Sigmoid colon (tissue), 7 donors: Measurements from ENCODE around the gene KRTAP2-3. TPM values are rescaled to one million over a fixed set of nuclear protein-coding genes. Genes with fewer than 3 reads are reported as not detected.
"Not testable (repeated sequence)": the region's sequence is repeated elsewhere in the genome, so short reads cannot be mapped to it uniquely, and the experiment has no call there.

Experiments used
- DNase-seq: peaks from one replicate; pipeline ENCODE4 v3.0.0-alpha.2; 2019
- H3K27ac ChIP-seq, 4 donors: fragments of 200-600 bp; sonication (generic); one replicate each; pipeline ENCODE4 v1.5.1; 2016 to 2019; ENCODE audit warnings: mild to moderate bottlenecking in 1 of 4
- H3K27me3 ChIP-seq, 3 donors: fragments of 200-600 bp; sonication (generic); one replicate each; pipeline ENCODE4 v1.5.1; 2019; ENCODE audit warnings: mild to moderate bottlenecking in 1 of 3
- H3K36me3 ChIP-seq, 4 donors: fragments of 200-600 bp; sonication (generic); one replicate each; pipeline ENCODE4 v1.5.1; 2016 to 2019
- H3K4me1 ChIP-seq, 4 donors: fragments of 200-600 bp; sonication (generic); one replicate each; pipeline ENCODE4 v1.5.1; 2017 to 2019
- H3K4me3 ChIP-seq, 4 donors: fragments of 200-600 bp; sonication (generic); one replicate each; pipeline ENCODE4 v1.5.1; 2017 to 2019; ENCODE audit warnings: mild to moderate bottlenecking in 2 of 4, moderate library complexity in 1 of 4
- H3K9me3 ChIP-seq, 4 donors: fragments of 200-600 bp in 3 of 4; sonication (generic) in 3 of 4; one replicate each; pipeline versions ENCODE4 v1.5.1 to v1.6.1; 2013 to 2019
- CTCF ChIP-seq, 4 experiments: fragments of 450-650 bp in 3 of 4; fragments of 200-600 bp in 1 of 4; IDR thresholded peaks; one replicate each; pipeline ENCODE4 v1.5.1; 2016 to 2019; ENCODE audit warnings: antibody characterized with exemption in 4 of 4, mild to moderate bottlenecking in 3 of 4, moderate library complexity in 2 of 4
- EP300 ChIP-seq, 4 donors: sonication (generic); formaldehyde crosslinking; IDR thresholded peaks; one replicate each; pipeline ENCODE4 v1.6.1; 2017; ENCODE audit warnings: antibody characterized with exemption in 4 of 4
- POLR2A ChIP-seq, 2 donors: fragments of 450-650 bp; IDR thresholded peaks; one replicate each; pipeline ENCODE4 v1.6.1; 2016; ENCODE audit warnings: antibody characterized with exemption in 2 of 2, mild to moderate bottlenecking in 2 of 2, moderate library complexity in 2 of 2
- POLR2AphosphoS5 ChIP-seq, 4 donors: sonication (generic); formaldehyde crosslinking; IDR thresholded peaks; one replicate each; pipeline ENCODE4 v1.6.1; 2017; ENCODE audit warnings: antibody characterized with exemption in 4 of 4
- WGBS, 2 donors: extraction: QIAGEN DNeasy Blood & Tissue Kit; methylation state at CpG; one replicate each; pipeline ENCODE4 v1.1.7; 2013; 5-methylcytosine and 5-hydroxymethylcytosine counted together
- intact Hi-C: fragments of 100-400 bp; cut with DNase I; formaldehyde crosslinking; loops from one replicate; pipeline ENCODE4 v1.15.1; 2023
- polyA plus RNA-seq, 3 donors: library from polyadenylated mRNA; stranded (reverse); fragments of 200-250 nt; gene quantifications; one replicate each; pipeline ENCODE4 v1.2.3, GENCODE V29; 2013
- total RNA-seq, 4 donors: library from RNA; depleted of rRNA; stranded (reverse); fragments of >200 nt; gene quantifications; one replicate each; pipeline ENCODE4 v1.1.0, GENCODE V29; 2016
- donor health status: healthy with polysubstance abuse.
- donor health status: Bipolar disorder and iron deficiency.
- donor health status: healthy.

The KRTAP2-3 gene
- total and polyA plus RNA-seq, 7 donors, result not detected

GRCh38 chr17:41101586-41102259 is 41.8 kb upstream of the KRTAP2-3 start, which contains the start of gene KRTAP4-16:
TSS of gene KRTAP4-16 (minus strand) at chr17:41102209. CDS start at chr17:41102209, 0 bp downstream.
- 57 to 59% methylated on average over 9 to 10 of the region's 10 CpGs for WGBS, 2 donors
- intact Hi-C loops, result no loop called here
- DNase-seq, result no peak
- TF ChIP-seq POLR2AphosphoS5 (IDR thresholded peaks at IDR 0.05) (no peak), EP300 (IDR thresholded peaks at IDR 0.05) (no peak), POLR2A (IDR thresholded peaks at IDR 0.05) (no peak), CTCF (IDR thresholded peaks at IDR 0.05) (no peak)
- Histone ChIP-seq H3K36me3 (no peaks in the 10 kb centered on the region), H3K4me1 (no peaks in the 10 kb centered on the region), H3K9me3 (no peaks in the 10 kb centered on the region), H3K27me3 (no peaks in the 10 kb centered on the region), H3K27ac (no peak within 1 kb of the TSS), H3K4me3 (no peak within 1 kb of the TSS)

GRCh38 chr17:41099682-41100480 is 40.0 kb upstream of the KRTAP2-3 start:
- H3K4me1 ChIP-seq, H3K9me3 ChIP-seq, intact Hi-C loops, H3K27ac ChIP-seq, DNase-seq, H3K4me3 ChIP-seq, H3K36me3 ChIP-seq, H3K27me3 ChIP-seq: not testable (repeated sequence)
- WGBS, 2 donors, result 41 to 72% methylated on average over 7 of the region's 7 CpGs

- H3K27ac ChIP-seq, result no peak overlapping the region
- no peaks in the 10 kb centered on the region for H3K36me3 ChIP-seq
- no peaks in the 10 kb centered on the region for H3K27me3 ChIP-seq
- H3K4me1 ChIP-seq, result no peaks in the 10 kb centered on the region
- WGBS, 2 donors, result 80 to 85% methylated on average over 6 of the region's 6 CpGs
- intact Hi-C loops, result no loop called here
- H3K4me3 ChIP-seq, result no peak overlapping the region
- no peaks in the 10 kb centered on the region for H3K9me3 ChIP-seq
- TF ChIP-seq POLR2A (IDR thresholded peaks at IDR 0.05) (no peak), POLR2AphosphoS5 (IDR thresholded peaks at IDR 0.05) (no peak), EP300 (IDR thresholded peaks at IDR 0.05) (no peak), CTCF (IDR thresholded peaks at IDR 0.05) (no peak)
- DNase-seq, result no peak
Observed at GRCh38 chr17:41098481-41098880, 38.6 kb upstream of the KRTAP2-3 start.

GRCh38 chr17:41098042-41098441 is 38.1 kb upstream of the KRTAP2-3 start, which contains the start of gene KRTAP4-8:
TSS of gene KRTAP4-8 (minus strand) at chr17:41098142. CDS start at chr17:41098084, 58 bp downstream.
- WGBS, 2 donors, result 51 to 80% methylated on average over 4 of the region's 4 CpGs
- intact Hi-C loops, result no loop called here
- Histone ChIP-seq H3K4me3 (no peak within 1 kb of the TSS), H3K4me1 (no peaks in the 10 kb centered on the region), H3K27ac (no peak within 1 kb of the TSS), H3K27me3 (no peaks in the 10 kb centered on the region), H3K9me3 (no peaks in the 10 kb centered on the region), H3K36me3 (no peaks in the 10 kb centered on the region)
- DNase-seq, result no peak
- no peak for TF ChIP-seq POLR2A (IDR thresholded peaks at IDR 0.05)
- no peak for TF ChIP-seq CTCF (IDR thresholded peaks at IDR 0.05)
- TF ChIP-seq EP300 (IDR thresholded peaks at IDR 0.05), result no peak
- TF ChIP-seq POLR2AphosphoS5 (IDR thresholded peaks at IDR 0.05), result no peak

- H3K4me1 ChIP-seq, result no peaks in the 10 kb centered on the region
- H3K27ac ChIP-seq, result no peak overlapping the region
- intact Hi-C loops, result no loop called here
- WGBS, 2 donors, result 88 to 90% methylated on average over 7 of the region's 7 CpGs
- H3K36me3 ChIP-seq, result no peaks in the 10 kb centered on the region
- no peaks in the 10 kb centered on the region for H3K9me3 ChIP-seq
- H3K27me3 ChIP-seq, result no peaks in the 10 kb centered on the region
- no peak for TF ChIP-seq POLR2AphosphoS5 (IDR thresholded peaks at IDR 0.05)
- TF ChIP-seq POLR2A (IDR thresholded peaks at IDR 0.05), result no peak
- TF ChIP-seq EP300 (IDR thresholded peaks at IDR 0.05), result no peak
- no peak for TF ChIP-seq CTCF (IDR thresholded peaks at IDR 0.05)
- no peak overlapping the region for H3K4me3 ChIP-seq
- DNase-seq, result no peak
Observed at GRCh38 chr17:41096055-41096454, 36.1 kb upstream of the KRTAP2-3 start.

- H3K9me3 ChIP-seq, intact Hi-C loops, H3K27me3 ChIP-seq, H3K4me3 ChIP-seq, DNase-seq, H3K4me1 ChIP-seq, H3K36me3 ChIP-seq, H3K27ac ChIP-seq: not testable (repeated sequence)
- WGBS, 2 donors, result 64 to 73% methylated on average over 4 of the region's 4 CpGs
Observed at GRCh38 chr17:41088760-41089352, 28.9 kb upstream of the KRTAP2-3 start.

- H3K36me3 ChIP-seq, DNase-seq, H3K4me1 ChIP-seq, H3K27ac ChIP-seq, H3K9me3 ChIP-seq, H3K27me3 ChIP-seq, intact Hi-C loops, H3K4me3 ChIP-seq: not testable (repeated sequence)
- 84 to 87% methylated on average over 14 of the region's 14 CpGs for WGBS, 2 donors
Observed at GRCh38 chr17:41084100-41084856, 24.4 kb upstream of the KRTAP2-3 start, which contains the start of gene KRTAP4-7. TSS of gene KRTAP4-7 (plus strand) at chr17:41084150. CDS start at chr17:41084207, 57 bp downstream.
